Right atrium auricular region (tissue), 2 donors: ENCODE measurements around the gene SMURF1. TPM values are rescaled to one million over a fixed set of nuclear protein-coding genes. Genes with fewer than 3 reads are reported as not detected.
A peak's percentile ranks its signal among the peaks of the same experiment; 100 is the strongest.

Source experiments
- DNase-seq: peaks from one replicate; pipeline ENCODE4 v3.0.0-alpha.2; 2019; ENCODE audit warnings: low spot score
- H3K27ac ChIP-seq, 2 donors: fragments of 200-600 bp; sonication (generic); 1 replicate in 1 of 2; 2 replicates in 1 of 2; pipeline ENCODE4 v1.5.1; 2016 to 2019
- H3K27me3 ChIP-seq, 2 donors: fragments of 200-600 bp; sonication (generic); one replicate each; pipeline versions ENCODE4 v1.5.1 to v1.6.0; 2017 to 2019
- H3K36me3 ChIP-seq: fragments of 200-600 bp; sonication (generic); one replicate; pipeline ENCODE4 v1.5.1; 2016
- H3K4me1 ChIP-seq, 2 donors: fragments of 200-600 bp; sonication (generic); one replicate each; pipeline versions ENCODE4 v1.5.1 to v1.6.0; 2017 to 2019
- H3K4me3 ChIP-seq, 2 donors: fragments of 200-600 bp; sonication (generic); 1 replicate in 1 of 2; 2 replicates in 1 of 2; pipeline ENCODE4 v1.5.1; 2017 to 2019; ENCODE audit warnings: mild to moderate bottlenecking in 1 of 2, moderate library complexity in 1 of 2
- H3K9me3 ChIP-seq, 2 donors: fragments of 200-600 bp; sonication (generic); one replicate each; pipeline ENCODE4 v1.5.1; 2019
- total RNA-seq, 2 donors: library from RNA; depleted of rRNA; stranded (reverse); fragments of >200 nt; gene quantifications; one replicate each; pipeline ENCODE4 v1.1.0, GENCODE V29; 2016
- TF ChIP-seq, protein P1 (sequence below), 2 donors: fragments of 200-600 bp; sonication (generic); IDR thresholded peaks; one replicate each; pipeline ENCODE4 v1.5.1; 2019; ENCODE audit warnings: antibody characterized with exemption in 2 of 2

Gene SMURF1
- total RNA-seq, 2 donors from 2014 or later, result 9.0 to 14.3 TPM

DNA sequence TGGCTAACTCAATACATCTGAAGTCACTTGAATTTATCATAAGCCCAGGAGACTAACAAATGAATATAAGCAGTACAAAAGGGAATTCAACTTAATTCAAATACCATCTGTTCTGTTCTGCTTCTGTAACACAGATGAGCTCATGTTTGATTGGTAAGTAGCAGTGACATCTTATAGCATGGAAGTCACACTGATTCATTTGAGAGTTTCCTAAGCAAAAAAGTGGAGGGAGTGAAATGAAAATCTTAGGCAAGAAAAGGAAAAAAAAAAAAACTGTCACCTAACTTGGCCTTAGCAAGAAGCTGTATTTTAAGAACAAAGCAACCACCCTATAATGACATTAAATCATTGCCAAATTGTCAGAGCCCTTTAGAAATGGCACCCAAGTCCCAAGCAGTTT lies 49.5 kb downstream of the SMURF1 start:
- H3K4me3 ChIP-seq, result no peak overlapping the region
- no peaks in the 10 kb centered on the region for H3K27me3 ChIP-seq
- TF ChIP-seq, protein P1, sequence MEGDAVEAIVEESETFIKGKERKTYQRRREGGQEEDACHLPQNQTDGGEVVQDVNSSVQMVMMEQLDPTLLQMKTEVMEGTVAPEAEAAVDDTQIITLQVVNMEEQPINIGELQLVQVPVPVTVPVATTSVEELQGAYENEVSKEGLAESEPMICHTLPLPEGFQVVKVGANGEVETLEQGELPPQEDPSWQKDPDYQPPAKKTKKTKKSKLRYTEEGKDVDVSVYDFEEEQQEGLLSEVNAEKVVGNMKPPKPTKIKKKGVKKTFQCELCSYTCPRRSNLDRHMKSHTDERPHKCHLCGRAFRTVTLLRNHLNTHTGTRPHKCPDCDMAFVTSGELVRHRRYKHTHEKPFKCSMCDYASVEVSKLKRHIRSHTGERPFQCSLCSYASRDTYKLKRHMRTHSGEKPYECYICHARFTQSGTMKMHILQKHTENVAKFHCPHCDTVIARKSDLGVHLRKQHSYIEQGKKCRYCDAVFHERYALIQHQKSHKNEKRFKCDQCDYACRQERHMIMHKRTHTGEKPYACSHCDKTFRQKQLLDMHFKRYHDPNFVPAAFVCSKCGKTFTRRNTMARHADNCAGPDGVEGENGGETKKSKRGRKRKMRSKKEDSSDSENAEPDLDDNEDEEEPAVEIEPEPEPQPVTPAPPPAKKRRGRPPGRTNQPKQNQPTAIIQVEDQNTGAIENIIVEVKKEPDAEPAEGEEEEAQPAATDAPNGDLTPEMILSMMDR (IDR thresholded peaks at IDR 0.05), result no peak
- DNase-seq, result no peak
- H3K27ac ChIP-seq, result peak overlapping the region in 1 of 2 donors; percentile 5
- no peaks in the 10 kb centered on the region for H3K36me3 ChIP-seq
- H3K9me3 ChIP-seq, result peaks cover 0 to 6% of the 10 kb centered on the region in 2 donors
- peaks cover 0 to 23% of the 10 kb centered on the region in 2 donors for H3K4me1 ChIP-seq

DNA sequence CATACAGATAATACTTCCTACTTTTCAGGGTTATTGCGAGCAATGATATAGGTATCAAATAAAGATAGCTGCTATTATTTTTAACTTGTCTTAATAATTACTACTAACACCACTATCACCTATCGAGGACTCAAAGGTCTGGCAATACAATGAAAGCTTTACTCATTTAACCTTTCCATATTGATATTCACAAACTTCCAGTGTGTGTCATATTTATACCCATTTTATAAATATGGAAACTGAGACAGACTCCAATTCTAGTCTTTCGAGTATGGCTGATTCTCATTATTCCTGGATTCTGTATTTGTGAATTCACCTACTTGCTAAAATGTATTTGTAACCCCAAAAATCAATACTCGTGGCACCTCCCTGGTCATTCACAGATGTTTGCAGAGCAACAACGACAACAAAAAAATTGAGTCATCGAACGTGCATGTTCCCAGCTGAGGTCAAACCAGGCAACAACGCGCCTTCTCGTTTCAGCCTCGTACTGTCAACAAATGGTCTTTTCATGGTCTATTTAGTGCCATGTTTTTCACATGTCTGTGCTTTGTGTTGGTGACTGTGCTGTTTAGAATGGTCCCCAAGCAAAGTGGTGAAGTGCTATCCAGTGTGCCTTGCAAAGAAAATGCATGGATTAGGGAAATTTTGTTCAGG lies 51.7 kb downstream of the SMURF1 start:
- Histone ChIP-seq H3K36me3 (no peaks in the 10 kb centered on the region), H3K27ac (no peak overlapping the region), H3K4me3 (no peak overlapping the region), H3K4me1 (peaks cover 0 to 23% of the 10 kb centered on the region in 2 donors), H3K27me3 (no peaks in the 10 kb centered on the region), H3K9me3 (peaks cover 0 to under 1% of the 10 kb centered on the region in 2 donors)
- no peak for DNase-seq
- TF ChIP-seq, protein P1 (IDR thresholded peaks at IDR 0.05), result no peak

DNA sequence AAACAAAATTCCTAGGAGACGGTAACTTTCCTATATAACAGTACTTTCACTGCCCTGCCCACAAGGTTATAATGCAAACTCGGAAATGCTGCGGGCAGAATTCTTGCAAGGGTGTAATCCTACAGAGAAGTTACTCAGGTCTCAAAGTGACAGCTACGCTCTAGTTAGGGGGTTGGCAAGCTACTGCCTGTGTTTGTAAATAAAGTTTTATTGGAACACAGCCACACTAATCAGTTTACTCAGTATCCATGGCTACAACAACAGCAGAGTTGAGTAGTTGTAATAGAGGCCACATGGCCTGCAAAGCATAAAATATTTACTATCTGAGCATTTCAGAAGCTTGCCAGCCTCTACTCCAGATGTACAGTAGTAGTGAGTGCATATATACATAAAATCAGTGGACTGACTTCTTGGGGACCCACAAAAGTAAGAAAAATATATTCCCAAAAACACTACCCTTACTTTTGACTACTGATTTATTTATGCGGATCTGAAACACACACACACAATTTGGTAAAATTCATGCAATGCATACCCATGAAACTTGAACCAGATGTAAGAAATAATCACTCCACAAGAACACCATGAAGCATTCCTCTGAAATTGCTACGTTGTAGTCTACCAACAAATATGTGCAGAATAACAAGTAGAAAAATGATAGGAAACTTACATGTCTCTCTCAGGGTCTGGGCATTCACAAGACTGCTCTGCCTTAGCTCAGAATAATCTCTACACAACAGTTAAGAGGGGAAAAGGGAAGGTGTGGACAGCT lies 53.0 kb downstream of the SMURF1 start:
- H3K36me3 ChIP-seq, result no peaks in the 10 kb centered on the region
- TF ChIP-seq, protein P1 (IDR thresholded peaks at IDR 0.05), result no peak
- no peak for DNase-seq

DNA sequence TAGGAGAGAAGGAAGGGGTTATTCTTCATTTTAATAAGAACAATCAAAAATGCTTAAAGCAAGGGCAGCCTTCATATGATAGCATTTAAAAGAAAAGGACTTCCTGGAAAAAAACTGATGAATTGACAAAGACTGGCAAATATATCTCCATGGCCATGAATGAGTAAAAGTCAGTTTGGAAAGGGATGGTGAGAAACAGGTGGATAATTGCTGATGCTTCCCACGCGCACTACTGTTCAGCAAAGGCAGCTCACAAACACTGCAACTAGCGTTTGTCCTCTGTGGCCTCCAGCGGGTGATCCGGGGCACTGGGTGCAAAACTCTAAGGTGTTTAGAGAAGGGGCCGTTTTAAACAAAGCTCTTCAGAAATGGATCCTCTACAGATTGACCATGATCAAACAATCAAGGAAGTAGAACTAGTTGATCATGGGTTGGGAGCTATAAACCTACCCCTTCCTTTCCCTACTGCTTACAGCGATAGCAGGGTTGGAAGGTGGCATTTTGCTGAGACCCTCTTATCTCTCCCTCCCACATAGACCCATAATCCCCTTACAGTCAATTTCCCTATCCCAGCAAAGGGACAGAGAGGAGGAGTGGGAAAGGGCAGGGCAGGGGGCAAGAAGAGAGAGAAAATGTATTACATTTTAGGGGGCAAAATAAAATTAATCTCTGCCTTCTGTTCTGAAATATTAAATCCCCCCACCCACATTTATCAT lies 53.8 kb downstream of the SMURF1 start:
- Histone ChIP-seq H3K36me3 (no peaks in the 10 kb centered on the region), H3K9me3 (no peaks in the 10 kb centered on the region), H3K4me3 (no peak overlapping the region), H3K27me3 (no peaks in the 10 kb centered on the region), H3K27ac (no peak overlapping the region), H3K4me1 (peaks cover 0 to 5% of the 10 kb centered on the region in 2 donors)
- TF ChIP-seq, protein P1 (IDR thresholded peaks at IDR 0.05), result no peak
- DNase-seq, result no peak

More for the DNA sequence above, 53.0 kb downstream of the SMURF1 start:
- Histone ChIP-seq H3K4me1 (peaks cover 0 to 14% of the 10 kb centered on the region in 2 donors), H3K4me3 (no peak overlapping the region), H3K27me3 (no peaks in the 10 kb centered on the region), H3K9me3 (no peaks in the 10 kb centered on the region), H3K27ac (no peak overlapping the region)

DNA sequence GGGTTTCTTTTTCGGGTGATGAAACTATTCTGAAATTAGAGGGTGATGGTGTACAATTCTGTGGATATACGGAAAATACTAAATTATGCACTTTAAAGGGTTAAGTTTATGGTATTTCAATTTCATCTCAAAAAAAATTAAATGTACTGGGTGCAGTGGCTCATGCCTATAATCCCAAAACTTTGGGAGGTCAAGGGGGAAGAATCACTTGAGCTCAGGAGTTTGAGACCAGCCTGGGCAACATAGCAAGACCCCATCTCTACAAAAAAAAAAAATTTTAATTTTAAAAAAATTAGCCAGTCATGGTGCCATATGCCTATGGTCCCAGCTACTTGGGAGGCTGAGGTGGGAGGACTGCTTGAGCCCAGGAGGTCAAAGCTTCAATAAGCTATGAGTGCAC lies 57.0 kb downstream of the SMURF1 start:
- no peak overlapping the region for H3K4me3 ChIP-seq
- H3K27me3 ChIP-seq, result no peaks in the 10 kb centered on the region
- no peaks in the 10 kb centered on the region for H3K9me3 ChIP-seq
- no peak for DNase-seq
- H3K4me1 ChIP-seq, result no peaks in the 10 kb centered on the region
- TF ChIP-seq, protein P1 (IDR thresholded peaks at IDR 0.05), result no peak
- no peaks in the 10 kb centered on the region for H3K36me3 ChIP-seq
- no peak overlapping the region for H3K27ac ChIP-seq
